BE2C (cell line): Measurements from ENCODE around the gene ATG16L1.

Experiments
- DNase-seq: peaks from one replicate; pipeline ENCODE4 v3.0.0-alpha.2; 2020
- H3K27me3 ChIP-seq: fragments of 250-450 bp; sonication (Bioruptor Pico); 2 replicates; pipeline ENCODE4 v1.5.1; 2020; ENCODE audit warnings: mild to moderate bottlenecking
- H3K36me3 ChIP-seq: fragments of 250-450 bp; sonication (Bioruptor Pico); 2 replicates; pipeline ENCODE4 v1.5.1; 2020; ENCODE audit warnings: mild to moderate bottlenecking
- H3K4me1 ChIP-seq: fragments of 250-450 bp; sonication (Bioruptor Pico); 2 replicates; pipeline ENCODE4 v1.5.1; 2020
- H3K4me3 ChIP-seq: 2 replicates; pipeline ENCODE4 v1.5.1; 2011; ENCODE audit warnings: low read depth, low read length
- H3K9me3 ChIP-seq: fragments of 250-450 bp; sonication (Bioruptor Pico); 2 replicates; pipeline ENCODE4 v1.5.1; 2020
- TF ChIP-seq, protein P1 (sequence below): IDR thresholded peaks from 2 replicates; pipeline ENCODE4 v1.5.1; 2012; ENCODE audit warnings: mild to moderate bottlenecking, low read depth, low read length

The ATG16L1 gene

DNA sequence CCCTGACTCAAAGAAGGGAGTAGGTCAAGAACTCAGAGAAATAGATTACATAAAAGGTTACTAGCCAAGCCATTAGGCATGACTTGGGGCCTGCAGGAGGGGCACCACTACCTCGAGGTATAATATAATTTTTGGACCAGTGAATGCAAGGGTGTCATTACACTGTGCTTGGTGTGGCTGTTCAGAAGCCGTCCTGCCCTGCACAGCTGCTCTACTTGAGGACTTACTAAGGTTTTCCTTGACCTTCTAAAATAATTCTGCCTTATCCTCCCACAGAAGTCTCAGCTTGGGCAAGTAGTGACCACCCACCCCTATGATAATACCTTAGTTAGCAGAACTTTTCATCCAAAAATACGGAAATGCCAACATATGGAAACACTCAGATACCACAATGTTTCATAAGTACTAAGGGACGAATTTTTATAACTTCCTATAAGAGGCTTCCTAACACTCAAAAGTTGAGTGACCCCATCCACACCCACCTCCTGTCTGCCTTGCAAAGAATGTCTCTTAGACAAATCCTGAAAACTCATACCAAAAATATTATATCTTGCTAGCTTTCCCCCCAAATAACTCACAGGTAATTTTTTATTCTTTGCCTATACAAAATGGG is 17.7 kb upstream of the ATG16L1 start:
- no peak overlapping the region for H3K4me3 ChIP-seq
- no peaks in the 10 kb centered on the region; the same call in 1 of the 2 replicates for H3K9me3 ChIP-seq
- H3K36me3 ChIP-seq = no peaks in the 10 kb centered on the region
- H3K27me3 ChIP-seq = no peaks in the 10 kb centered on the region; the same call in 1 of the 2 replicates
- no peak for DNase-seq
- H3K4me1 ChIP-seq = no peaks in the 10 kb centered on the region
- TF ChIP-seq, protein P1, sequence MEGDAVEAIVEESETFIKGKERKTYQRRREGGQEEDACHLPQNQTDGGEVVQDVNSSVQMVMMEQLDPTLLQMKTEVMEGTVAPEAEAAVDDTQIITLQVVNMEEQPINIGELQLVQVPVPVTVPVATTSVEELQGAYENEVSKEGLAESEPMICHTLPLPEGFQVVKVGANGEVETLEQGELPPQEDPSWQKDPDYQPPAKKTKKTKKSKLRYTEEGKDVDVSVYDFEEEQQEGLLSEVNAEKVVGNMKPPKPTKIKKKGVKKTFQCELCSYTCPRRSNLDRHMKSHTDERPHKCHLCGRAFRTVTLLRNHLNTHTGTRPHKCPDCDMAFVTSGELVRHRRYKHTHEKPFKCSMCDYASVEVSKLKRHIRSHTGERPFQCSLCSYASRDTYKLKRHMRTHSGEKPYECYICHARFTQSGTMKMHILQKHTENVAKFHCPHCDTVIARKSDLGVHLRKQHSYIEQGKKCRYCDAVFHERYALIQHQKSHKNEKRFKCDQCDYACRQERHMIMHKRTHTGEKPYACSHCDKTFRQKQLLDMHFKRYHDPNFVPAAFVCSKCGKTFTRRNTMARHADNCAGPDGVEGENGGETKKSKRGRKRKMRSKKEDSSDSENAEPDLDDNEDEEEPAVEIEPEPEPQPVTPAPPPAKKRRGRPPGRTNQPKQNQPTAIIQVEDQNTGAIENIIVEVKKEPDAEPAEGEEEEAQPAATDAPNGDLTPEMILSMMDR = no peak

DNA sequence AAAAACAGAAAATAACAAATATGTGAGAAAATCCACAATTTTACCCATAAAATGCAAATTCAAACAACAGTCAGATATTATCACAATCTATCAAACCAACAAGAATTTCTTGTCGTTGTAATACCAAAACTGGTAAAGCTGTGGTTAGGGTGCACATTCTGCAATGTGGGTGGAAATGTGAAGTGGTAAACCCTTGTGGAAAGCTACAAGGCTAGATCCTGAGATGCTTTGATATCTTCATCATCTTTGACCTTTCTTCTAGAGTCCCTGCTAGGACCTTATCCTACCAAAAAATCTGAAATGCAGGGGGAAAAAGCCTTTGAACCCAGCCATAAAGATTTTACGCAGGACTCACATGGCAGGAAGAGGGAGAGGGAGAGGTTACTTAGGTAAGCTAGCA is 17.2 kb upstream of the ATG16L1 start:
- no peak for DNase-seq
- TF ChIP-seq, protein P1 = no peak
- no peaks in the 10 kb centered on the region for H3K4me1 ChIP-seq
- no peak overlapping the region for H3K4me3 ChIP-seq
- H3K36me3 ChIP-seq = no peaks in the 10 kb centered on the region
- H3K9me3 ChIP-seq = no peaks in the 10 kb centered on the region; the same call in 1 of the 2 replicates
- no peaks in the 10 kb centered on the region; the same call in 1 of the 2 replicates for H3K27me3 ChIP-seq

DNA sequence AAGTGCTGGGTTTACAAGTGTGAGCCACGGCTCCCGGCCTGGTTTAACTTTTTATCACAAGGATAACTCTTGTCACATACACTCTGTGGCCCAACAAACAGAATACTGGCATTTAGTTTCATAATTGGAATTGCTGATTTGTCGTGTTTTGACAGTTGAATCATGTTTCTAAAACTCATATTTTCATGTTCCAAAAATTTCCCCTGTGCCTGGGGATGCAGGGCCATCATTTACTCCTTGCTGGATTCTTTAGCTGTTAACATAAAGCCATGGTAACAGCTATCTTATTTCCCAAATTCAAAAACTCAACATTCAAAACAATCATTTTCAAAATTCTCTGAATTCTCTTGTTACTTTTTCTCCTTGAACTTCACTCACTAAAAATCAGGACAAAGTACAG is 16.5 kb upstream of the ATG16L1 start:
- H3K36me3 ChIP-seq = no peaks in the 10 kb centered on the region
- H3K4me1 ChIP-seq = no peaks in the 10 kb centered on the region
- DNase-seq = no peak
- no peaks in the 10 kb centered on the region; the same call in 1 of the 2 replicates for H3K27me3 ChIP-seq
- no peaks in the 10 kb centered on the region; the same call in 1 of the 2 replicates for H3K9me3 ChIP-seq
- H3K4me3 ChIP-seq = no peak overlapping the region
- TF ChIP-seq, protein P1 = no peak

DNA sequence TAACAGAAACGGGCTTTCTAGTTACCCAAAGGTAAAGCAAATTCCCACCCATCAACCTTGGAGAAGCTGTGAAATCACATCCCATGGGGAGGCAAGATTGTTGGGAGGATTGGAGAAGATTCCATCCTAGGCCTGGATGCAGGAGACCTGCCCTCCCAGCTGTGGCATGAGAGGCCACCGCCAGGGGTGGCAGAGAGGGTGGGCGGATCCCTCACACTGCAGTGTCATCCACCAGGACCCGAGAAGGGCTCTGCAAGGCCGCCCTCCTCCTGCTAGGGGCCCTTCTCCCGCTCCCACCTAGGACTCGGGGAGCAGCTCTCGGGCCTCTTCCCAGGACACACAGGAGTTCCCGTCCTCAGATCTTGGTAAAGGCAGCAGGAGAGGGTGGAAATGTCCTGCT is 15.5 kb upstream of the ATG16L1 start:
- Histone ChIP-seq H3K36me3 (no peaks in the 10 kb centered on the region), H3K27me3 (no peaks in the 10 kb centered on the region; the same call in 1 of the 2 replicates), H3K4me3 (no peak overlapping the region), H3K4me1 (no peaks in the 10 kb centered on the region), H3K9me3 (no peaks in the 10 kb centered on the region; the same call in 1 of the 2 replicates)
- TF ChIP-seq, protein P1 = no peak
- DNase-seq = no peak

DNA sequence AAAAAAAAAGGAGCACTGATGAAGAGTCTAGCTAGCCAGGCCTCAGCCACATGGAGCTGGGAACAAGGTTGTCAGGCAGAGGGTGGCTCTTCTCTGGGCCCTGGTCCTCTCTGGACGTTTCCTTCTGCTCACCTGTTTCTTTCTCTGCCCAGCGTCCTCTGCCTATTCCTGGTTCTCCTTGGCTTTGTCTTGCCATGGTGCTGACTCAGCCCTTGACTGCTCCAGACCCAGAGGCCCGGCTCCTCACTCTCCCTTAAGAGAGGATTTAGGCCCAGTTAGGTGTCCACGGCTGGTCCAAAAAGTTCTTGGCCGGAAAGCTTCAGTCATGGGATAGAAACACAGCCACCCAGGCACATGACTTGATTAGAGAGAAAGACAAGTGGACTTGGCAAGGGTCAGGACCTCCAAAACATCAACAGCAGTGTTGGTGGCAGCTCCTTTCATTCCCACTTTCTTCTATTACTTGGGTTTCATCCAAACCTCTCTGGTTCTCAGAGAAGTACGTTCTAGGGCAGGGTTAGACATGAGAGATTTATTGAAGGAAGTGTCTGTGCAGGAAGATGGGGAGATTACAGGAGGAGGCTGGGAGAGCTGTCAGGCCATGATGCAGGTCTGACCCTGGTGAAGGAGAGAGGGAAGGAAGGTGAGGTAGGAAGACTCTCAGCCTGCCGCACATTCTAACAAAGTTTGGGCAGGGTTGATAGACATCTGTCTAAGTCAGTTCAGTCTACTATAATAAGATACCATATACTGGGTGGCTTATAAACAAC is 14.5 kb upstream of the ATG16L1 start:
- H3K9me3 ChIP-seq = no peaks in the 10 kb centered on the region; the same call in 1 of the 2 replicates
- H3K27me3 ChIP-seq = no peaks in the 10 kb centered on the region; the same call in 1 of the 2 replicates
- no peaks in the 10 kb centered on the region for H3K4me1 ChIP-seq
- H3K4me3 ChIP-seq = no peak overlapping the region
- TF ChIP-seq, protein P1 = no peak
- H3K36me3 ChIP-seq = no peaks in the 10 kb centered on the region
- DNase-seq = no peak

DNA sequence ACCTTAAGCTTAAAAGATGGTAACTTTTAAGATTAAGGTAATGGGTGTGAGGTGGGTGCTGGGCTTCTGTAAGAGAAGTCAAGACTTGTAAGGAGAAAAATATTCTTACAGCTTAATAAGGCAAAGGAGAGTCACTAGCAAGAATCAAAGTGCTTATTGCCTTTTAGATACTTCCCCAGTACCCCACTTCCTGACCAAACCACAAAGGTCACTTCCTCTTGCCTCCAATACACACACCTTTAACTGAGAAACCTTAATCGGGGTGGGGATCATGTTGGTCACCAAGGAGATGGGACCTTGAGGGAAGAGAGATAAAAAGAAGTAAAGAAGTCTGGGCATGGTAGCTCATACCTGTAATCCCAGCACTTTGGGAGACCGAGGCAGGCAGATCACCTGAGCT is 10.6 kb upstream of the ATG16L1 start:
- DNase-seq = no peak
- Histone ChIP-seq H3K4me3 (no peak overlapping the region), H3K9me3 (no peaks in the 10 kb centered on the region; the same call in 1 of the 2 replicates), H3K4me1 (no peaks in the 10 kb centered on the region), H3K36me3 (no peaks in the 10 kb centered on the region), H3K27me3 (no peaks in the 10 kb centered on the region)
- TF ChIP-seq, protein P1 = no peak
